Nephron progenitor cell (in vitro differentiated cells): ENCODE results near the gene KATNAL1.

ENCODE experiments used
- DNase-seq: peaks from one replicate; pipeline ENCODE4 v3.0.0; 2021
- H3K27ac Mint-ChIP-seq: 2 replicates; pipeline ENCODE4 v1.8.0; 2021; ENCODE audit warnings: mild to moderate bottlenecking, moderate library complexity, mixed read lengths
- H3K27me3 Mint-ChIP-seq: 2 replicates; pipeline ENCODE4 v1.8.0; 2021; ENCODE audit warnings: mild to moderate bottlenecking, low read depth, mixed read lengths; ENCODE audit not compliant: poor library complexity
- H3K36me3 Mint-ChIP-seq: 2 replicates; pipeline ENCODE4 v1.8.0; 2021; ENCODE audit warnings: low read depth, mixed read lengths
- H3K4me1 Mint-ChIP-seq: 2 replicates; pipeline ENCODE4 v1.8.0; 2021; ENCODE audit warnings: mixed read lengths
- H3K4me3 Mint-ChIP-seq: 2 replicates; pipeline ENCODE4 v1.8.0; 2021; ENCODE audit warnings: mild to moderate bottlenecking, moderate library complexity, mixed read lengths
- H3K9me3 Mint-ChIP-seq: 2 replicates; pipeline ENCODE4 v1.8.0; 2021; ENCODE audit warnings: mild to moderate bottlenecking, moderate library complexity, mixed read lengths
- CTCF ChIP-seq: fragments of 200-600 bp; sonication (generic); IDR thresholded peaks from 2 replicates; pipeline ENCODE4 v1.5.0; 2021; ENCODE audit warnings: antibody characterized with exemption

The KATNAL1 gene

GRCh38 chr13:30300596-30300995 lies 6.8 kb downstream of the KATNAL1 start:
- H3K4me3 Mint-ChIP-seq, result no peak overlapping the region
- DNase-seq, result no peak
- peaks cover 36% of the 10 kb centered on the region for H3K4me1 Mint-ChIP-seq
- TF ChIP-seq CTCF, result no peak
- H3K27me3 Mint-ChIP-seq, result no peaks in the 10 kb centered on the region
- H3K9me3 Mint-ChIP-seq, result peaks cover 17% of the 10 kb centered on the region
- peaks cover 19% of the 10 kb centered on the region for H3K36me3 Mint-ChIP-seq
- H3K27ac Mint-ChIP-seq, result no peak overlapping the region

GRCh38 chr13:30299786-30300185 lies 7.6 kb downstream of the KATNAL1 start:
- no peak for TF ChIP-seq CTCF
- H3K27me3 Mint-ChIP-seq, result no peaks in the 10 kb centered on the region
- H3K9me3 Mint-ChIP-seq, result peaks cover 17% of the 10 kb centered on the region
- H3K4me3 Mint-ChIP-seq, result no peak overlapping the region
- peaks cover 23% of the 10 kb centered on the region for H3K36me3 Mint-ChIP-seq
- H3K27ac Mint-ChIP-seq, result no peak overlapping the region
- H3K4me1 Mint-ChIP-seq, result peaks cover 27% of the 10 kb centered on the region
- DNase-seq, result no peak

GRCh38 chr13:30295116-30295515 lies 12.2 kb downstream of the KATNAL1 start:
- no peak overlapping the region for H3K4me3 Mint-ChIP-seq
- H3K27me3 Mint-ChIP-seq, result no peaks in the 10 kb centered on the region
- no peak for DNase-seq
- H3K4me1 Mint-ChIP-seq, result peaks cover 17% of the 10 kb centered on the region
- peaks cover 15% of the 10 kb centered on the region for H3K9me3 Mint-ChIP-seq
- H3K36me3 Mint-ChIP-seq, result peaks cover 20% of the 10 kb centered on the region
- TF ChIP-seq CTCF, result no peak
- H3K27ac Mint-ChIP-seq, result no peak overlapping the region

GRCh38 chr13:30294004-30294403 lies 13.3 kb downstream of the KATNAL1 start:
- Mint-ChIP-seq H3K4me3 (no peak overlapping the region), H3K27me3 (no peaks in the 10 kb centered on the region), H3K9me3 (peaks cover 9% of the 10 kb centered on the region), H3K36me3 (peaks cover 14% of the 10 kb centered on the region), H3K4me1 (peaks cover 28% of the 10 kb centered on the region), H3K27ac (no peak overlapping the region)
- DNase-seq, result no peak
- TF ChIP-seq CTCF, result no peak

- no peak overlapping the region for H3K27ac Mint-ChIP-seq
- peaks cover 28% of the 10 kb centered on the region for H3K4me1 Mint-ChIP-seq
- no peaks in the 10 kb centered on the region for H3K27me3 Mint-ChIP-seq
- no peaks in the 10 kb centered on the region for H3K9me3 Mint-ChIP-seq
- DNase-seq, result no peak
- H3K36me3 Mint-ChIP-seq, result peaks cover 6% of the 10 kb centered on the region
- no peak overlapping the region for H3K4me3 Mint-ChIP-seq
- TF ChIP-seq CTCF, result no peak
Measured at GRCh38 chr13:30292325-30292724, 15.0 kb downstream of the KATNAL1 start.

GRCh38 chr13:30290812-30291436 lies 16.4 kb downstream of the KATNAL1 start:
- H3K9me3 Mint-ChIP-seq, result peaks cover under 1% of the 10 kb centered on the region
- H3K36me3 Mint-ChIP-seq, result peaks cover 16% of the 10 kb centered on the region
- no peak overlapping the region for H3K27ac Mint-ChIP-seq
- no peak for DNase-seq
- H3K4me1 Mint-ChIP-seq, result peaks cover 28% of the 10 kb centered on the region
- no peak overlapping the region for H3K4me3 Mint-ChIP-seq
- H3K27me3 Mint-ChIP-seq, result no peaks in the 10 kb centered on the region
- TF ChIP-seq CTCF, result no peak
